GM19324 (cell line): ENCODE results near the gene MBNL1.
"Not testable (repeated sequence)": the region's sequence is repeated elsewhere in the genome, so short reads cannot be mapped to it uniquely, and the experiment has no call there.

ENCODE experiments used
- ATAC-seq: cut with Tn5 transposase; IDR thresholded peaks from one replicate; pipeline ENCODE4 v1.9.1; 2021; ENCODE audit warnings: mild to moderate bottlenecking, moderate library complexity; ENCODE audit not compliant: unreplicated experiment, low FRiP score

Gene MBNL1

DNA sequence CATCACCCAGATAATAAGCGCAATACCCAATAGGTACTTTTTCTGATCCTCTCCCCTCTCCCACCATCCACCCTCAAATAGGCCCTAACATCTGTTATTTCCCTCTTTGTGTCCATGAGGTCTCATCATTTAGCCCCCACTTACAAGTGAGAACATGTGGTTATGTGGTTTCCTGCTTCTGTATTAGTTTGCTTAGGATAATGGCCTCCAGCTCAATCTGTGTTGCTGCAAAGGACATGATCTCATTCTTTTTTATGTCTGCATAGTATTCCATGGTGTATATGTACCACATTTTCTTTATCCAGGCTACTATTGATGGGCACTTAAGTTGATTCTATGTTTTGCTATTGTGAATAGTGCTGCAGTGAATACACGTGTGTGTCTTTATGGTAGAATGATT is 165.4 kb downstream of the MBNL1 start:
- ATAC-seq, result no peak

DNA sequence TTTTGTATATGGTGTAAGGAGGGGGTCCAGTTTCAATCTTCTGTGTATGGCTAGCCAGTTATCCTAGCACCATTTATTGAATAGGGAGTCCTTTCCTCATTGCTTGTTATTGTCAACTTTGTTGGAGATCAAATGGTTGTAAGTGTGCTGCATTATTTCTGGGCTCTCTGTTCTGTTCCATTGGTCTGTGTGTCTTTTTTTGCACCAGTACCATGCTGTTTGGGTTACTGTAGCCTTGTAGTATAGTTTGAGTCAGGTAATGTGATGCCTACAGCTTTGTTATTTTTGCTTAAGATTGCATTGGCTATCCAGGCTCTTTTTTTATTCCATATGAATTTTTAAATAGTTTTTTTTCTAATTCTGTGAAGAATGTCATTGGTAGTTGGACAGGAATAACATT is 166.5 kb downstream of the MBNL1 start:
- not testable (repeated sequence) for ATAC-seq

DNA sequence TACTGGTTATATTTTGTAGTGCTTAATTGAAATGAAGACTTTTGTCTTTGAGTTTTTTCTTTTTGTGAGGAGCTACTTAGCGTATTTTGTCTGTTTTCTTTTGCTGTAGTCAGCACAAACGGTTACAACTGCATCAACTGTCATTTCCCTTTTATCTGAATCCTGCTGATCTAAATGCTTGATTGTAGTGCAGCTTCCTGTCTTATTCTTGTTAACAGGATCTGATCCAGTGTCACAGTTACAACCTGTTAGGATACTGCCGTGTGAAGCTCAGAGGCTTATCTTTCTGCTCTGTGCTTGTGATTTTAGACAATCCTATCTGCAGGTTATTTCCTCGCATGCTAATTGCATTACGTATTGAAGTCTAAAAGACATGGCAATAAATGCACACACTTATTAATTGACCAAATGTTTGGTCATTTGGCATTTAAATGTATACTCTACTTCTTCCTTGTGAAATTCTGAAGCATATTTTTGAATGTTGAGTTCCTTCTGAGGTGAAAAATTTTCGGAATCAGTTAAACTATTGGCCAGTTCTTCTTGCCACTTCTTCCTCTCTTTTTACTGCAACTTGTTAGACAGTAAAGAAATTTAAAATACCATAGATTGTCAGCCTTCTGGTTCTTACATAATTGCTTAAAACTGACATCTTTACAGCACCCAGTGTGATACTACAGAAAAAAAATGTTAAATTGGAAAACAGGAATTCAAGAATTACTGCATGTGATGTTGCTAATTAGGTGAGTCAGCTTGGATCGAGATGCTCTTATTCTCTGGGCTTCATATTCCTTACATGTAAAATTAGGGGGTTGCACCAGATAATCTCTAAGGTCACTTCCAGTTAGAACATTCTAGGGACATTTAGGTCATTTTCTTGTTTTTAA is 168.2 kb downstream of the MBNL1 start:
- no peak for ATAC-seq

DNA sequence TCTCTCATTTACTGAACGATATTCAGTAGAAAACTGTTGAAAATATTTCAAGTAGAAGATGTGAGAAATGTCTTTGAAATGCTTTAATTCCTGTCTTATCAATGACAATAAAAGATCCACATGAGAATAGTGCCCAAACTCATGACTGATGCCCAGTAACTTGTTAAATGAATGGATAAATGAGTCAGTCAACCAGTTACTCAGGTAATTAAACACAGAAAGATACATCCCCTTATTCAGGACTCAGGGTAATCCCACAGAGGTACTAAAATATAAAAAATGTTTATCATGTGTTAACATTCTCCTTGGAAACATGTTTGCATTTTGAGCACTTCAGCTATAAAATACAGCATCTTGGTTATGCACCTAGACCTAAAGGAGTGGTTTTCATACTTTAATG is 169.5 kb downstream of the MBNL1 start:
- no peak for ATAC-seq

DNA sequence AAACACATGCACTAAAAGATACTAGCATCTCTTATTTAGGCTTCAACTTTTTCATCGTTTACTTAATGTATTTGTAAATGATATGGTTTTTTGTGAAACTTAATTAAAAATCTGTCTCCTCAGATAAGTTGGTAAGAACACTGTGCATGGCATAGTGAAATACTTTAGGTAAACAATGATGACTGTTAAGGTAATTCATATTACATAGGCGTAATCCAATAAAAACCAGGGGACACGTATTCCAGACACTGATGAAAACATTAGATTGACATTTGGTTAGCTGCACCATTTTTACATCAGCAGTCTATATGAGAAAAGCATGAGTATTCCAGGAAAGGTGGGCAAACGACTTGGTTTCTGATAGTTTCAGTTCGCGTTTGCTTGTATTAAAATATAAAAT is 170.0 kb downstream of the MBNL1 start:
- ATAC-seq, result no peak

DNA sequence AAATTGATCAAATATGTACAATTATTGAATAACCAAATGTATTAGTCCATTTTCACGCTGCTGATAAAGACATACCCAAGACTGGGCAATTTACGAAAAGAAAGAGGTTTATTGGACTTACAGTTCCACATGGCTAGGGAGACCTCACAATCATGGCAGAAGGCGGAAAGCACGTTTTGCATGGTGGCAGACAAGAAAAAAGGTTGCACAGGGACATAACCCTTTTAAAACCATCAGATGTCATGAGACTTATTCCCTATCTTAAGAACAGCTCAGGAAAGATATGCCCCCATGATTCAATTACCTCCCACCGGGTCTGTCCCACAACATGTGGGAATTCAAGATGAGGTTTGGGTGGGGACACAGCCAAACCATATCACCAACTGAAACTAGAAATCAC is 171.5 kb downstream of the MBNL1 start:
- not testable (repeated sequence) for ATAC-seq

DNA sequence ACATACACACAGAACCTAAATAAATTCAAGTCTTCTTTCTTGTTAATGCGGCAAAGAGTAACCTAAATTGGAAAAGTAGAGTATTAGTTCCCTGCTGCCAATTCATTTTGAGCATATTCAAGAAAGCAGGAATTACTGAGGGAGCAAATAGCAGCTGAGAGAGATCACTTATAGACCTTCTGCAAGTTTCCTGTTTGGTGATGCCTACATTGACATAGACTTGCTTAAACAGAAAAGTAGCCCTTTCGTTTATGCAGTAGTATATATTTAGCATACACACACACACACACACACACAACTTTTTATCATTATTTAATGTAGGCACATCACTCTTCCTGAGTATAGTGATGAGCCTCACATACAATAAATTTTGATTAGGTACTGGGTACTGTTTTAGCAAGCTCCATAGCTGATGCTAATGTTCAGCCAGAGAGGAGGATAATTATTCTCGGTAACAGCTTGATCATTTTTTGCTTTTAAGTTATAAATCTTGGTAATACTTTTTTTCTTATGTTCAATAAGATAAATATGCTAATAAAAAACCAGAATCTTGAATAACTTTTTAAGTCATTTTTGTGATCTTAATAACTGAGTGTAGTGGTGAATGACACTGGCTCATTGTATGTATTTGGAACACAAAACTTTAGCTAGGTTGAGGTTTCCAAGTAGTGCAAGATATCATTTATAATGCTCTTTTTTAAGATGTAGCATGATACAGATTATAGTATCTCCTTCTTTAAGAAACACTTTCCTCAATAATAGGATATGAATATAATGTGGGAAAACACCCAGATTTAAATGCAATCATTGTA is 174.7 kb downstream of the MBNL1 start:
- no peak for ATAC-seq

DNA sequence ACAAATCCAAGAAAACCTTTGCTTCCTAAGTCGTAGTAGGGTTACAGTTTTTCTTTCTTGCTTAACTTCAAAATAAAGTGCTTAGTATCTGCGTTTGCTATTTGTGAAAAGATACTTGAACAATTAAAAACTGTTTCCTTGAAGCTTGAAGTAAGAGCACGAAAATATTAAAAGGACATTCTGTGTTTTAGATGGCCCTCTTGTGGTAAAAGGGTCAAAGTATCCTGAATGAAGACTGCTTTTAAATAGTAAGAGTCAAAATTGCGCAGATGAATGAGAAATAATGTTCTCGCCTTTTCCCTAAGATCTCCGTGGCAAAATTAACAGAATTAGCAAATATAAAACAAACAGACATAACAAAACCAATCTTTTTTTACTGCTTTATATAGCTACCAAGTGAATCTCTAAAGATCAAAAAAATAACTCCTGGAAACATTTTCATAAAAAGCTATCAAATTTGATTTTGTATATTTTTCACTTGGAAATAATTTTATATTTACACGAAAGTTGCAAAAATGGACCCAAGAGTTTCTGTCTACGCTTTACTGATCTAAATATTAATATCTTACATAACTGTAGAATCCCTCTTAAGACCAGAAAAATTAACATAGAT is 175.4 kb downstream of the MBNL1 start:
- ATAC-seq, result no peak

DNA sequence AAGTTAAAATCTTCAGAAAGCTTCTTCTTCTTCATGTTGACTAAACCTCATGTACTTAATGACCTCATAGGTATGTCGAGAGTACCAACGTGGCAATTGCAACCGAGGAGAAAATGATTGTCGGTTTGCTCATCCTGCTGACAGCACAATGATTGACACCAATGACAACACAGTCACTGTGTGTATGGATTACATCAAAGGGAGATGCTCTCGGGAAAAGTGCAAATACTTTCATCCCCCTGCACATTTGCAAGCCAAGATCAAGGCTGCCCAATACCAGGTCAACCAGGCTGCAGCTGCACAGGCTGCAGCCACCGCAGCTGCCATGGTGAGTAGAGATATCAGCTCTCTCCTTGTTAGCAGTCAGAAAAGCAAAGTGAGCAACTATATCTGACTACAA is 176.5 kb downstream of the MBNL1 start:
- ATAC-seq, result no peak

DNA sequence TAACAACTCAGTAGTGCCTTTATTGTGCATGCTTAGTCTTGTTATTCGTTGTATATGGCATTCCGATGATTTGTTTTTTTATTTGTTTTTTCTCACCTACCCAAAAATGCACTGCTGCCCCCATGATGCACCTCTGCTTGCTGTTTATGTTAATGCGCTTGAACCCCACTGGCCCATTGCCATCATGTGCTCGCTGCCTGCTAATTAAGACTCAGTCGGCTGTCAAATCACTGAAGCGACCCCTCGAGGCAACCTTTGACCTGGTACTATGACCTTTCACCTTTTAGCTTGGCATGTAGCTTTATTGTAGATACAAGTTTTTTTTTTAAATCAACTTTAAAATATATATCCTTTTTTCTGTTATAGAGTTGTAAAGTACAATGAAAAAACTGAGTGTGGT is 177.8 kb downstream of the MBNL1 start:
- no peak for ATAC-seq

DNA sequence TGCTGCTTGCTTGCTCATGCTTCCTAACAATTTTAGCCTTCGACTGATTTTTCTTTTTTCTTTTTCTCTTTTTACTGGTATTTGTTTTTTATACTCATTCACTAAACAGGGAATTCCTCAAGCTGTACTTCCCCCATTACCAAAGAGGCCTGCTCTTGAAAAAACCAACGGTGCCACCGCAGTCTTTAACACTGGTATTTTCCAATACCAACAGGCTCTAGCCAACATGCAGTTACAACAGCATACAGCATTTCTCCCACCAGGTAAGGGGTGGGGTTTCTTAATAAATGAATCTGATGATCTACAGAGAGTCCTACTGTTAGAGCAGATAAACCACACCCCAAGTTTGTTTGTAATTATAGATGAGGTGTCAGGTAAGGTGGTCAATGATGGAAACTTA is 178.8 kb downstream of the MBNL1 start:
- ATAC-seq, result no peak

DNA sequence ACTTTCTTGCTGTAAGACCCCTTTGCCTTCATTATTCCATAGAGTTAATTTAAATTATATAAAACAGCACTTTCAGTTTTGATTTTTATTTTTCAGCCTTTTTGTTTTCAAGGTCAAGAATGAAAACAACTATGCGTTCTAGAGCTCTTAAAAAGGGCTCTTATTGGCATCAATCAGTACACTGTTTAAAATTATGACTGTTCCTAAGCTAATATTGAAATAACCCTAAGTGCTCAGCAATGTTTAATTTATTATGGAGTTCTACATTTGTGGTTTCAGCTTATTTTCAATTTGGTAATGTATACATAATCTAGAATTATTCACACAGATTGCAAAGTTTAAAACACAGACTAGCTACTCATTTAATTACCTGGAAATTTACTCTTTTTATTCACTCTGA is 179.4 kb downstream of the MBNL1 start:
- ATAC-seq, result no peak

DNA sequence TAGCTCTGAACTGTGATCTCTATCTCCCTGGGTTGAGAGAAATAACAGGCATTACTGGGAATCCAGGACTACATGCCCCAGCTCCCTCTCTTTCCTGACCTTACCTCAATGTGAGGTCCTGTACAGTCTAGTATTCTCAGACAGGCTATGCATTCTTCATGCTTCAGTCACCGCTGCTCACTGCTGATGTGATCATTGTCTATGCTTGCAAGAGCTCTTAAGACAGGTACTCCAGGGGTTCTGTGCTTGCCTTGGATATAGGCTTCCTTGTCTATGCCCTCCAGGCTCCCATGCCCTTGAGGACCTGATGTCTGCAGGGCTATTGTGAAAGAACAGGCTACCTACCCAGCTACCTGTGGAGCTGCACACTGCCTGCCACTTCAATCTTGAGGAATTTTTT is 183.6 kb downstream of the MBNL1 start:
- no peak for ATAC-seq

DNA sequence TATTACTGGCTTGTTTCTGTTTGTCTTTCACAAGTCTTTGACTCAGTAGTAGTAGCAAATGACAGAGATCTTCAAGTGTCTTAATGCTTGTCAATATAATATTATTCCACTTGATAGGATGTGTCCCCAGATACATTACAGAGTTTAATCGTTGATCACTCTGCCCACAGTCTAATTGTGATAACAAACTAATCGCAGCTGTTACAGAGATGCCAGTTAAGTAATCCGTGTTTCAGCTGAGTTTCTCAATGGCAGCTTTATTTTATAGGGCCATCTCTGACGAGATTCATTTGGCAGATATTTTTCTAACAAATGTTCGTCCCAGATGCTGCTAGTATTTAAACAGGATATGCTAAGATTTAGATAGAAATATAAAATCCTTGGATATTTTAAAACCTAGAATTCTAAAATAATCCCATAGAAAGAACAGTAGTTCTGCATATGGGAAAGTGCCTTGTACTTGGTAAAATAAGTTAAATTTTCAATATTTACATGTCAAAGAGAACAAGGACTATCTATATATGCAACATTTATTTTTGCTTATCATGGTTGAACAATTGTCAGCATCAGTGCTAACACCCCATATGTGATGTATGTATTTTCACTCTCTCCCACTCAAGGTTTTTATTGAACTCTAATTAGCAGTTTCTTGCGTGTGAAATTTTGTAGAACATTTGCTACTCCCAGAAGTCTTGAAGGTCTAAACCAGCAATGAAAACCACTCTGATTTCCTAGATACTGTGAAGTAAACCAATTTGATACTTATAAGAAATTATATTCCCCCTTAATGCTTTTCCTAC is 185.5 kb downstream of the MBNL1 start:
- no peak for ATAC-seq

DNA sequence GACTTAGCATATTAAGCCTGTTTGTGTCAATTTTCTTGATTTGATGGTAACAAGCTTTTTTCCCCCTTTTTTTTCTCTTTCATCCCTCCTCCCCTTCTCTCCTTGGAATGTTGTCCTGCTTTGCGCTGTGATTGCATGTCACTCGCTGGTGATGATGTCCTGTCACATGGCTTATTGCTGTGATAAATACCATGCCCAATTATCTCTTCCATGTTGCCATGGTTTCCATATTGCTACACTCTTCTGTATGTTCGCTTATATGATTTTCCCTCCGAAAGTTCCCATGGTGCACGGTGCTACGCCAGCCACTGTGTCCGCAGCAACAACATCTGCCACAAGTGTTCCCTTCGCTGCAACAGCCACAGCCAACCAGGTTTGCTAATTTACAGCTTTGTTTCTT is 187.3 kb downstream of the MBNL1 start:
- ATAC-seq, result no peak

DNA sequence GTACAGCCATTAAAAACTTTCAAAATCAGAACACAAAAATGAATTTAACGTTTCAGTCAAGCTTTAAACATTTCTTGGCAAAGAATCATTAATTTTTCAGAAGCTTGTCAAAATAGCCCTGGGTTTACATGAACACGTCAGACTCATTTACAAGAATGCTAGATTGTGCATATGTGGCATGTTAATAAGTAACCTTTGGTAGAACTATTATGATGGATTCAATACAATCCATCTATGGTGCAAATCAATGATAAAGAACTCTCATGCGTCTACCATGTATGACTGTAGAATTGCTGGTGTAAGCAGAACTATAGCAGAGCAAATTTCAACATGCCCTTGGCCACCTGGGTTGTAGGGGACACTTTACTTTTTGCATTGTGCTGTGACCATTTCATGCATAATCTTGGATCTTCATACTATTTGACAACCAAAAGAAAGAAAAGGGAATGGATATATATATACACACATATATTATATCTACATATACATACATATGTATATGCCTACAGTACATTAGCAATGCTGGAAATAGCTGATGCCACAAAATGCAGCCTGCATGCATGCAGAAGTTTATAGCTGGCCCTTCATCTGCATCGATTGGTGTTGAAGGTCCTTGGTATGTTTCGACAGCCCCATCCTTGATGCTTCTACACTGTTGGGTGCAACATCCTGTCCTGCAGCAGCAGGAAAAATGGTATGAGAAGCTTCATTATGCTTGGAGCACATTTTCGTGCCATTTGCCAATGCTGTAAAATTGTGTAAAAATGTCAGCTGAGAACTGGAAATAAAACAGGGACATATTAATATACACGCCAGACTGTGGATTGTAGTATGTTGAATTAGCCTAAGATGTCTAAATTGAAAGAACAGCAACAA is 189.0 kb downstream of the MBNL1 start:
- ATAC-seq, result no peak

DNA sequence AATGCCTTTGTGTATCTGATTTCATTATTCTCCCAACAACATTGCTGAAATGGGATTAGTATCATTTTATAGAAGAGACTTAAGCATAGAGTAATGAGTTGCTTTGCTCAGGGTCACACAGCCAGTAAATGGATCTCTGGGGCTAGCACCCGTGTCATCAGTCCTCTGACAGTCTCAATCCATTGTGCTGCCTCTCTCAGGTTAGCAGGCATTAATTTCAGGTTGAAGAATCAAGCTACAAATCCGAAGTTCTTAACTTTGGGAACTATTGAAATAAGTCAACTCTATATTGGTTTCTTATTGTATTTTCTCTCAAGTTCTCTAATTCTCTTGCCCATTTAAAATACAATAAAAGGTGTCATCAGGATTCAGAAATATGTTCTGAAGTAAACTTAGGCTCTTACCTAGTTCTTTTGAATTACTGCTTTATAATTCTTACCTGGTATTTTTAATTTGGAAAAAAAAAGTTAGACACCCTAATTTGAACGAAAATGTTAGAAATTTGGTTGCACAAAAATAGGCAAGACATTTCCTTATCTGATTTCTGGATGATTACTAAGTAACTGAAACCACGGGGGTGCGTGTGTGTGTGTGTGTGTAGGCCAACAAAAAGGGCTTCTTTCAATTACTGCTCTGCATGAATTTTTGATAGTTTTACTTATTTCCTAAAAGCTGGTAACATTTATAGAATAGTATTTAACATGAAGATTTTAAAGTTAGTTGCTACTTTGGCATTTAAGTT is 189.8 kb downstream of the MBNL1 start:
- no peak for ATAC-seq

DNA sequence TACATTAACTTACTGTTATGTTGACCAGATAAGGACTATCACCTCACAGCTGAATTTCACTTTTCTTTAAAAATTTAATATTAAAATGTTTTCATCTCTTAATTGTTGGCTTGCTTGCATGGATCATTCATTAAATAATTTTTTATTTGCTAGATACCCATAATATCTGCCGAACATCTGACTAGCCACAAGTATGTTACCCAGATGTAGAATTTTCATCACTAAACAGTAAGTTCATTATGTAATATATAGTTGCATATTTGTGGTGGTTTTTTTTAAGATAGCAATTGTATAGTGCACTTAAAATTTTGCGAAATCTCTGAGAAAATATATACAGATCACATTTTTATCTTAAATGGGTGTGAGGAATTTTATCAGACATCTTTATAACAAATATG is 190.4 kb downstream of the MBNL1 start:
- no peak for ATAC-seq

DNA sequence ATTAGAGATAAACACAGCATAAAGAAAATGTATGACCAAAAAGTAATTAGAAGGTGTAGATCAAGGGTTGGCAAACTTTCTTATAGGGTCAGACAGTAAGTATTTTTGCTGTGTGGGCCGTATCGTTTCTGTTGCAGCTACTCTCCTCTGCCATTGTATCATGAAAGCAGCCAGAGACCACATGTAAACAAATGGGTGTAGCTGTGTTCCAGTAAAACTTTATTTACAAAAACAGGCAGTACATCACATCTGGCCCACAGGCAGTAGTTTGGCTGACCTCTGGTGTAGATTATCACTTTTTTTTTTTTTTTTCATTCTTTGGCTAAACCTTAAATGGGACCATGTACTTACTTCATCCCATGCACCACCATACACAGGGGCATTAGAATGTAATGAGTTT is 190.8 kb downstream of the MBNL1 start:
- ATAC-seq, result no peak
